ENCODE results near the gene GCG.

Gene GCG

DNA sequence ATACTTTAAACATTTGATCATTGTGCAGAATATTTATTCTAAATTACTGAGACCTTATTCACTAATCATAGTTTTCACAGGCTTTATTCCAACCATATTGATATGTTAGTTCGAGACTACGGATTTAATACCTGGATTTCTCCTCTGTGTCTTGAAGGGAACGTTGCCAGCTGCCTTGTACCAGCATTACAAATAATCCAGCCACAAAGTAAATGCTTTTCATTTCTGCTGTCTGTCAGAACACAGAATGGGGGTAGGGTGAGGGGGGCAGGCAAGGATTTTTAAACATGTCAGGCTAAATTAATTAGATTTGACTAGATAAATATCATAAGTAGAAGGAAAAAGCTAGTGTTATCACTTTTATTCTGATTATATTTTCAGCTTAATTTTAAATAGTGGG is 3.1 kb downstream of the GCG start:
- no peak for DNase-seq

DNA sequence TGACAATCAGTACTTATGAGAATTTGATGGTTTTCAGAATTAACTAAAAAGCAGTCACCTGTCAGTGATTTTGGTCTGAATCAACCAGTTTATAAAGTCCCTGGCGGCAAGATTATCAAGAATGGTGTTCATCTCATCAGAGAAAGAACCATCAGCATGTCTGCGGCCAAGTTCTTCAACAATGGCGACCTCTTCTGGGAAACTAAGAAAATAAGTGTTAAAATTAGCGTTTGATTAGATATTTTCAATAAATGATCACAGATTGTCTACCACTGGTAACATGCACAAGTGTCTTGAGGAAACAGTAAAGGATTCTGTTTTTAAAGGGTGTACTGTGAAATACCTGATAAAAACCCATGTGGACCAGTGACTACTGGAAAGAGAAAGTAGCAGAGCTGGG is 8.1 kb downstream of the GCG start:
- no peak for DNase-seq

DNA sequence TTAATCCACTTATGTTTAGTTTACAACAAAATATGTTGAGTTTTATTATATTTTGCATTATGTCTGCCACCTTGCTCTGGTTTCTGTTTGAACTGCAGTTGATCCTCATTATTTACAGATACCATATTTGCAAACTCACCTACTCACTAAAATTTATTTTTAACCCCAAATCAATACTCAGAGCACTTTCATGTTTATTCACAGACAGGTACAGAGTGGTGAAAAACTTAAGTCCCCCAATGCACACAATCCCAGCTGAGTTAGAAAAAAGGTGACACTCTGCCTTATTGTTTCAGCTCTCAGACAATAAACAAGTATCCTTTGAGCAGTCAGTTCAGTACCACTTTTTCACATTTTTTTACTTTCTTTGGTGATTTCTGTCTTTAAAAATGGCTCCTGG is 13.7 kb downstream of the GCG start:
- DNase-seq, result no peak

DNA sequence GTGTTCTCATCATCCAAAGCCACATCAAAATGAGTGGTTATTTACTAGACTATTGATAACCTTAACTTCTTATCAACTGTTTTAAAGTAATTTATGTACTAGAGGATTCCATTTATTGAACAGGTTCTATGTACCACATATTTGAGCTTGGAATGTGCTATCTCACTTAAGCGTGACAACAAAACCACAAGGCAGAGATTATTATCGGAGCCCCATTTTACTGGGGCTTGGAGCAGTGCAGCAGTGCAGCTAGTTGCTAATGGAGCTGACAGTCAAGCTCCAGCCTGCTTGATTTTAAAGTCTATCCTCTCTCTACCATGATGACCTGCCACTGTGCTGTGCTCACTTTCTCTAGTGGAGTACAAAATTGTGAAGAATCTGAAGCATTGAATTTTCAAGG is 24.6 kb downstream of the GCG start:
- no peak for DNase-seq

DNA sequence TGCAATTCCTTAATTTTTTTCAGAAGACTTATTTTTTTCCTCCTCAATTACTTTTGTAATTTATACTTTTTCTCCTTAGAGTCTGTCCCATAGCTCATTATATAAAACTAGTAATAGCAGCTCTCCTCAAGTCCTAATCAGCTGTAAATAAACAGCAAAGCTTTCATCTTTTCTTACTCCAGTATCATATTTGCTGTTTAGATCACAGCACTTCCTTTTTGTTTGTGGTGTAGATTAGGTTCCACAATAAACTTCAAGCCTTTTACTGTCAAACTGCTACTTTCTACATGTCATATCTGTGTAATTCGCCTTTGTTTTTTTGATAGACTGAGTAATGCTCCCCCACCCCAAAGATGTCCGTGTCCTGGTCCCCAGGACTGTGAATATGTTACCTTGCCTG is 25.5 kb downstream of the GCG start:
- no peak for DNase-seq

DNA sequence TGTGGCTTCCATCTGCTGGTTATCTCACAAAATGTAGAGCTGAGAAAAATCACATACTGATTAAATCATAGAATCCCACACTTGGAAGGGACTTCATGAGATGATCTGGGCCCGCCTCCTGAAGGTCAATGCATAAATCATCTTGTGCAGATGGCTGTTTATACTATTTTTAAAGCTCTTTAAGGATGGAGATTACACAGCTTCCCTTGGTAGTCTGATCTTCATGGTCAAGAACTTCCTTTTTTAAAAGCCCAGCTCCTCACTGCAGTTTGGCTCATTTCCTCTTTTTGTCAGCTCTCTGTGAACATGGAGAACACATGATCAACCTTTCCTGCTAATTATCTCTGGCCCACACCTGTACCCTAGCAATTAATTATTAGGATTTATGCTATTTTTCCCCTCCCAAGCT is 25.9 kb downstream of the GCG start:
- no peak for DNase-seq

DNA sequence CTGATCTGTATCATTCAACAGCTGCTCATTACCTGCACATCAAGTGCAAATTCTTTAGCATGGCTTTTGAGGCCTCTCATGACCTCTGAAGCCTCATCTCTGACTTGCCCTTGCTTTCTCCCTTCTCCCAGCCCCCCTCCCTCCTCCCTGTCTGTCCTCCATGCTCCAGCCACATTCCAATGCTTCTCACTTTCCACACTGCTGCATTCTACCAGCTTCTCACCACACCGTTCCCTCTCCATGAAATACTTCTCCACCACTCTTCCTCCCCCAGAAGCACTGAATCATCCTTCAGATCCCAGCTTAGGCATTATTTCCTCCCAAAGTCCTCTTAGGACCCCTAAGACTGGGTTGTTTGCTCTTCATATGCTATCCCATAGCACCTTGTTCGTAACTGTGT is 26.9 kb downstream of the GCG start:
- no peak for DNase-seq

DNA sequence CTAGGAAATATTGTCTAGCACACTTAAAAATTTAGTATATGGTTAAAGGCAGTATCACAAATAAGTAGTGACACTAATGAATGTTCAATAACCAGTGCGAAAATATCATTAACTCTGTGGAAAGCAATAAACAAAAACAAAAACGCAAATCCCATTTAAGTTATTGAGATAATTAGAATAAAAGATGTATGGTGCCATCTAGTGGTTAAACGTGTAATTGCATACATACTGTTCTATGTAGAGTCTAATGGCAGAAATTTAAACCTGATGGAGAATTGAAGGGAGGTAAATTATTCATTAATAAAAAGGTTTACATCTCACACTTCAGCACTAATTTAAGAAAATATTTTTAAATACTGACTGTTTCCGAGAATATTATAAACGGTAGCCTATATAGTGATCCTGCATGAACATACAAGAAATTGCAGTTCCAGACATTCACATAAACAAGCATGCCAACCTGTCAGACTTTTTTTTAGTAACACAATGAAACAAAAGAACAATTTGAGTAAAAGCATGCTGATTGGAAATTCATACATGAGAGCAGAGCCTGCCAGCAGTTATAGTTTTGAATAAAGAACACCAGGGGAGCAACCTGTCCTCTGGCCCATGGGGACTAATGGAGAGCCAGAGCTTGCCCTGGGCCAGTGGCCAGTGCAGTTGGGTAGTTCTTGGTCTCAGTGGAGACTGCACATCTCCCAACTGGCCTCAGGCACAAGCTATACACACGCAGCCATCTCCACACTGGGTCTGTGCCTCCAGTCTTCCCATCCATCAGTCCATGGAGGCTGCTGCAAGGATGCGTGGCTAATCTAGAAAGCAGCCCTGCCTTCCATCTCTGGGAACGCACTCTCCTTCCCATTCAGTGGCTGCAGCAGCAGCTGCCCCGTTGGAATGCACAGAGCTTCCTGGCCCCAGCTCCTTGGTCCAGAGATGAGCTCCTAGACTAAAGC is 28.0 kb downstream of the GCG start:
- DNase-seq, result no peak

DNA sequence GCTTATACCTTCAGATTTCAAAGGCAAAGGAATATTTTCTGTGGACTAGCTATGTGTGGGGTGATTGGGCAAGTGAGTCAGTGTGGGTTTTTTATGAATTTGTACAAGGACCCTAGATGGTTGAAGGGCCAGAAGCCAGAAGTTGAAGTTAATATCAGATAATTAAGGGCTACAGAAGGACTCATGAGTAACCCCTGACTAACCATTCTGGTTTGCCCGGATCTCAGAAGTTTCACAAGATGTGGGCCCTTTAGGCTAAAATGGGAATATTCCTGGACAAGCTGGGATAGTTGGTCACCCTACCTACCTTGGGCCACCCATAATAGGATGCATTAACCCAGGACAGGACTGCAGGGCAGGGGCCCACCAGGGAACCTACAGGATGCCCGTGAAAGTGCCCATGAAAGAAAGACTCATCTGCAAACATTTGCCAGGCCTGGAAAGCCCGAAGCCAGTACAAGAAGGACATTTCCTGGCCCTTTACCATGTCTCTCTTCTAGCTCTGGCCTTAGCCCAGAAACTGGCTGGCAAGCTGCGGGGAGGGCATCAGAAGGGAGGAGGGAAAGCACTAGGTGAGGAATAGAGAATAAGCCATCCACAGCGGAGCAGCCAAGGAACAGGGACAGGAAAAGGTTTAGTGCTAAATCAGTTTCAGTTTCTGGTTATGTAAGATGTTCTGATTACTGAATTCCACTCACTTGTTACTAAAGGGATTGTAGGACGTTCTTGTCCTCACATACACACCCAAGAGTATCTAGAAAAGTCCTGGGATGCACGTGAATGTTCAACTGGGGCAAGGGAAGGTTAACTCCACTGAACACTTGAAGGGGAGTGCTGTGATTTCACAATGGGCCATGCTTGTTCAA is 33.6 kb downstream of the GCG start:
- no peak for DNase-seq

DNA sequence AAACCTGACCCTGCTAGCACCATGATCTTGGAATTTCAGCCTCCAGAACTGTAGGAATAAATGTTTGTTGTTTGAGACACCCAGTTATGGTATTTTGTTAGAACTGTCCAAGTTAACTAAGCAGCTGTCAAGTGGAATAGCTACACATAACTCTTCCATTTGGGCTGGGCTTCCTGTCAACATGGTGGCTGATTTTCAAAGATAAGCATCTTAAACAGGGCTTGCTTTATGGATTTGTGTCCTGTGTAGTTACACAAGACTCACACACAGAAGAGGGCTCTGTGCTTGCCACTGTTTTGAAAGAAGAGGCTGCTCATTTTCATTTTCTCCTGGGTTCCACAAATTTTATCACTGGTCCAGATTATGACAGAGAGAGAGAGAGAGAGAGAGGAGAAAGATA is 35.7 kb downstream of the GCG start:
- DNase-seq, result no peak

DNA sequence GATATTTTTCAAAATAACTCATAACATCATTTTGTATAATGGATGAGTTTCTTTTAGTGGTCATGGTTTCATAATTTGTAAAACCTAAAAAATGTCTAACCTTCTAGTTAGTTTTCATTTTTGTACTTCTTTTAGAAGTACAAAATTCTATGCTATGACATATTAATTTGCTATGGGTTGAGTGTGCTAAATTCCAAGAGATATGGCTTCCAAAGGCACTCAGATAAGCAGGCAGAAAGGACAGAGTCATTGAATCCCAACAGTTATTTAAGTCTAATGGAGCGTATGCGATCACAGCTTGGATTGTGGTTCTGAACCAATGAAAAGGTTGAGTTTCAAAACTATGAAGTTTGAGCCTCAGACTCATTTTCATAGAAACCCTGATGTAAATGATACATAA is 37.0 kb downstream of the GCG start:
- DNase-seq, result no peak

DNA sequence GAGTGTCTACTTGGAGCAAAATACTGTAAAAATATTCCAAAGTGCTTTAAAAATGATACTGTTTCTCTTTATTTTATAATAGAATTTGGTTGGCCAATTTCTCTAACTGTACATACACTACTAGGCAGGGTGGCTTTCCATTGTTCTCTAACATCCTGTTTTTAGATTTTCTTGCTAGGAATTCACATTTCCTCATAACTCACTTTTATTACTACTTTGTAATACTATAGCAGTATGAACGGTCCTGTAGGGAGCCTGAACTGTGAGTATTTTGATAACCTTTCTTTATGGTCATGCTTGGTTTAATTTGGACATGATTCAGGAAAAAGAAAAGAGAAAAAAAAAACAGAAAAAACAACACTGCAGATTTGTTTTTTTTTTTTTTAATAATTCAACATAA is 37.8 kb downstream of the GCG start:
- no peak for DNase-seq

DNA sequence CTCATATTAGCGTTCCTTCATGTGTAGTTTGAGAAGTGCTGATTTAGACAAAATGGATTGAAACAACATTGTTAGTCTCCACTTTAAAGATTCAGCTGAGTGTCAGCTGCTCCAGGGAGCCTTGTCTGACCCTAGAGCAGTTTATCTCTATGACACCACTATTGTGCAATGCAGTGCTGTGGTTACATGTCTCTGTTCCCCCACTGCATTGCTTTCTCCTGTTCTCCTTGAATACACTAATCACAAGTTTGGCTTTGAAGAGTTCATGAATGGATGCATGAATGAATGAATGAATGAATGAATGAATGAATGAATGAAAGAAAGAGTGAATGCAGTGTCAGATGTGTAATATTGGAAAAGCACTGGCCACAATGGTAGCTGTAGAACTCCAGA is 38.3 kb downstream of the GCG start:
- DNase-seq, result no peak

DNA sequence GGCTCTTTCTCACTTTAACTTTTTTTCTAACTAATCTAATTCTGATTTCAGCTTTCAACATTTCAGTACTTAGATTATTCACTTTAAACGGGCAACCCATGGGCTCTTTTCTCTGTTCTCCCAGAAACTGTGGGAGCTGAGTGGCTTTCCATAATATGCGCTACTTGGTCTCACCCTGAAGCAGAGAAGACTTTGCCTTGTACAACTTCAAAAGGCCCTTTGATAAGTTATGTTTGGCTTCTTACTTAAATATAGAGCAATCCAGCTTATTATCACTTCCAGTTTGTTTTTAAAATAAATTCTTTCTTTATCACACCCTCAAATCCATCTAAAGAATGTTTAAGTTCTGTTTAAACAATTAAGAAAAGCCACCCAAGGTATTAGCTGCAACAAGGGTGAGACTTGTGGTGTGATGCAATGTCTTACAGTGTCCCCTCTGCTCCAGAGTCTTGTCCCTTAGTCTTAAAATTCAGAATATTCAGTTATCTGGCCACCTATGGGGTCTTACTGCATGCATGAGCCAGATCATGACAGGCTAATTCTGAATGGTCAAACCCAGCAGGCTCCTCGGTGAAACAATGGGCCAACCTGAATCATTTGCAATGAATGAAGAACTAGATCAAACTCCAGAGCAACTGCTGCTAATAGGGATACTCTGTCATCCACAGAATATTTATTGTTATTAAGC is 38.8 kb downstream of the GCG start:
- DNase-seq, result no peak

DNA sequence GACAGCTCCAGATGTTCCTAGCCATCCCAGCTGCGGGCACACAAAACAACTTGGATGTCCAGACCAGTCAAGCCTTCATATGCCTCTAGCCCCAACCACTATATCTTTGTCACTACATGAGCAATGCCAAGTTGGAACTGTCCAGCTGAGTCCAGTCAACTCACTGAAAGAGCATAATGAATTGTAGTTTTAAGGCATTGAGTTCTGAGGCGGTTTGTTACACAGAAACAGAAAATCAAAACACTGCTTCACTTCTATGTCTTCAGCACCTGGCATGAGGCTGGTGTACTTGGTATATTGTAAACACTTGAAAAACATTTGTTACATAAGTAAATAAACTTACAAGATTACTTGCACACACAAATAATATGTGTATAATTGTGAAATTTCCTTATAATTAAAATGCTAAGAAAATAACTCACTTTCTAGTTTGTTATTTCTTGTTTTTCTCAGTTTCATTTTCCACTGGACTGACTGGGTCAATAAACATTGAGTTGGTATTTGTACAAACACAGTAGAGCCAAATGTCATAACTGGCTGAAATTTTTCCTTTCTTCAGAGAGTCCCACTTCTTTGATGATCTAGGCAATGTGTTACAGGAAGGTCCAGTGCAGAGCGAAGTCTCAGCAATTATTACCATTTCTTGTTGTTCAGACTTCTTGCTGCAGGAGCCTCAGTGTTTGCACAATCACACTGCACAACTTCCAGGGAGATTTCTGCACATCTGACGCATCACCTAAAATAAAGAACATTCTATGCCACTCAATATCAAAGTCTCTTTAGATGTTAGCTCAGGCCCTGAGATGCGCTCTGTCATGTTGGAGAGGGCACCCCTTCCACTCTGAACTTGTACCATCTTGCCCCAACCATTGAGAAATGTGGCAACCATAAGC is 39.8 kb downstream of the GCG start:
- no peak for DNase-seq

DNA sequence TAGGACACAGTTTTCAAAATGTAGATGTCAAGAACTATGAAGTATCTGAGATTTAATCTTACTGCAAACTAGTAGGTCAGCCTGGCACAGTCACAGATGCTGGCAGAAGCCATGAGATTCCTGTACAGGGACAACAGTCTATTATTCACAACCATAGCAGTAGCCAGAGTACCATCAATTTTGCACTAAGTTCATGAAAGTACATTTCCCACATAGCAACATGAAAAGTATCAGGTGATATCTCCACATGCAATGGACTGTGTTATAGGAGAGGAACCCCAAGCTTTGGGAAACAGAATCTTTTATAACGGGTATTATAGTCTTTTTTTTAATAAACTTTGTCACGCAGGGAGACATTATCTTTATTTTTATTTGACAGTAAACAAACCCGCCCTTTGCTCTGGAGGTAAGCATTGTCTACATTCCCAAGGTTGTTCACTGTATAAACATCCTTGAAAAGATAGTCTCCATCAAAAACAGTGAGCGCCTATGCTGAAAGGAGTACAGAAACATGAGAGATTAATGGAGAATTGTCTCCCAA is 44.6 kb downstream of the GCG start:
- no peak for DNase-seq

DNA sequence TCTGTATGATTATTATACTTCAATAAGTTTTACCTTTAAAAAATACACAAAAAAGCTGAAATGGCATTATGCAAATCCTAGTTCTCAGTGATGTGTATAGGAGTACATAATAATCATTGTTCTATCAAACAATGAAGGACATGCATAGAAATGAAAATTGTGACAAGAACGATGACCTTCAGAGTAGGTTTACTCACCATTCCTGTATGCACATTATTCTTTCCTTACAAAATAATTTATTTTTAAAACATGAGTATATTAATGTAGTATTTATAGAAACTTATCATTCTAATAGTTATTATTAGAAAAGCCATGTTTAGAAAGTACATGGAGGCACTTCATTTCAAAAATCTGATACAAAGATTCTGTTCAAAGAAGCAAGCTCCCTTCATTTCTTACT is 45.3 kb downstream of the GCG start:
- DNase-seq, result no peak

DNA sequence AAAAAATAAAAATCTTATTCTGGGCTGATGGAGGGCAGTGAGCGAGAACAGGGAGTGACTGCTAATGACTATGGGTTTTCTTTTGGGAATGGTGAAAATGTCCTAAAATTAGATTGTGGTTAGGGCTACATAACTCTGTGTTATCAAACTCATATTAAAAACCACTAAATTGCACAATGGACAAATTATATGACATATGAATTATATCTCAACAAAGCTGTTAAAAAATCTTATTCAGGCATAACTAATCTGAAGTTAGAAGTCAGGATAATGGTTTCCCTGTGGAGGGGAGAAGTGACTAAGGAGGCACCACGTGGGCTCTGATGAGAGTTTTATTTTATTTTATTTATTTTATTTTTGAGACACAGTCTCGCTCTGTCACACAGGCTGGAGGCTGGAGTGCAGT is 45.9 kb downstream of the GCG start:
- DNase-seq, result no peak

DNA sequence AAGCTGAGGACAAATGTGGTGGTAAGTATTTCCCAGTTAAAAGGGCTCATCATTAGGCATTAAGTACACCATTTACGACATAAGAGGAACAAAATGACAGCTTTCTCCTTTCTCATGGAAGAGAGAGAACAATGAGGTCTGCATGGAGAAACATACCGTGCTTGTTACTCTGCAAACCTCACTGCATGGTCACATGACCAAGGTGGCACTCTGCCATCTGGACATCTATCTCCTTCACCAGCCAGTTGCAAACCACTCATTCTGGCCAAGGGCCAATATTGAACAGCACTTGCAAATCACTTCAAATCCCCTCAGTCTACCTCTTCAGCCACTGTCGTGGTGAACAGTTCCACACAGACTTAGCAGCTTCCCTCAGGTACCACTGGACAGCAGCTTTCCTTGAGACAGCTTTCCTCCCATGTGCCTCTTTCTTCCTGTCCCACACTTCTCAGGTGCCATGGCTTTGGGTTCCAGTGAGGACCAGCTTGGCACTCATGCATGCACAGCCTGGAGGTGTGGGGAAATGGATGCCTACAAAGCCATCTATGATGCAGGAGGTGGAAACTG is 48.5 kb downstream of the GCG start:
- no peak for DNase-seq

DNA sequence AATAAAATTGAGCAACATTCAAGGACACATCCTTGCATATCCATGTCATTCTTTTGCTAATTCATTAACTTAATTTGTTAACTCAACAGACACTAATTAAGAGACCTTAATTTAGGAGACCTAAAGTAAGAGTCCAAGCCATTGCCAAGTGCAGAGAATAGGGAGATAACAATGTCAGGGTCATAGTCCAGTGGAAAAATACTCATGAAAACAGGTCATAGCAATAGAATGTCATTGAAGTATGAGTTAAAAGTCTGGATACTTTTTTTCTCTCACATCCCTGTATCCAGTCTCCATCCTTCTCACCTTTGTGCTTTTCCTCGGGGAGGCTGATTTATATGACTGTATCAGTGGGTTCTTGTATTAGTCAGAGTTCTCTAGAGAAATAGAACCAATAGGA is 51.5 kb downstream of the GCG start:
- DNase-seq, result no peak

DNA sequence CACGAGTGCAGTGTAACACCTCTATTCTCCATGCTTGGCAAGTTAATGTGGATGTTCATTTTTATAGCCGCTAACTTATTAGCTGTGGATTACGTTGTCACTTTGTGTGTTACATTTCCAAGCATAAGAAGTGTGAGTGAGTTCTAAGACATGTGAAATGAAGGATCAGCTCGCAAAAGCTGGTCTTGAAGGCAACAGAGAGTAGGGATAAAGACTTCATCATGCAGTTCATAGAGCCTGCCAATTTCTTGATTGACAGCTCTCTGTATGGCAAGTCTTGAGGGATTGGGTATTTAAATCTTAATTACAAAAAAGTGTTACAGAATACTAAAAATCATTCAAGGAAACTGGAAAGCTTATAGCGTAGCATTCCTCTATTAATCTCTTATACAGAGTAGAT is 52.2 kb downstream of the GCG start:
- no peak for DNase-seq

Data from activated CD4-positive, alpha-beta T cell treated with anti-CD3 and anti-CD28 coated beads for 48 hours (primary cell).